D341Med (cell line): Measurements from ENCODE around the gene TTC21B.

Experiments used
- DNase-seq: peaks from one replicate; pipeline ENCODE4 v3.0.0; 2012; ENCODE audit warnings: low spot score

Gene TTC21B

DNA sequence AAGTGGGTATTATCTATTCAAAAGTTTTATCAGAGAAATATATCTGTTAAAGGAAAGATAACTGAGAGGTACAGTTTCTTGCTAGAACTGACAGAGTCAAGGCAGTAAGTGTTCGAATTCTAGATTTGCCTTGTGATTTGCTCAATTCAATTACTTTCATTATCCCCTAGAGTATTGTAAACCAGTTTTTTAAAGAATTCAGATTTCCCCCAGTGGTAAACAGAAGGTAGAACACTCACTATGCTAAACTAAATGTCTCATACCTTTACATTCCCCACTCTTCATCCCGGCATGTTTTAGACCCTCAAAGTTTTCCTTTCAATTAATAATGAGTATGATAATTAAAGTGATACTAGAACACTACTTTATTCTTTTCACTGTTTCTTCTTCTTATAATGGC is 28.6 kb downstream of the TTC21B start:
- no peak for DNase-seq

GRCh38 chr2:165920748-165921147 is 32.8 kb downstream of the TTC21B start:
- DNase-seq, result no peak

DNA sequence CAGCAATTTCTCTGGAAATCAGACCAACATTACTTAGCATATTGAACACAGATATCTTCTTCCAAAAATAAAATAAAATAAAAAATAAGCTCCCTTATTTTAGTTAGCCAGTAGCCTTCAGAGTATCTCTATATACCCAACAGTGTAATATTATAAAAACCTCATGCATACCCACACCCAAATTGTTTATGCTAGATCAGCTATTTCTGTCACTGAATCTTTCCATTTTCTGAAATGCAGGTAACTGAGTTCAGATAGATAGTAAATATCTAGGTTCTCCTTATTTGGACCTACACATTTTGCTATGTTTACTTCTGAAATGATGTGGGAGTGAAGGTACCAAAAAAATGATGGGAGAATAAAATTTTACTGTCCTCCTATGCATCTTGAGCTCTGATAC is 39.9 kb downstream of the TTC21B start:
- DNase-seq, result no peak

GRCh38 chr2:165911981-165912380 is 41.6 kb downstream of the TTC21B start:
- DNase-seq, result no peak

DNA sequence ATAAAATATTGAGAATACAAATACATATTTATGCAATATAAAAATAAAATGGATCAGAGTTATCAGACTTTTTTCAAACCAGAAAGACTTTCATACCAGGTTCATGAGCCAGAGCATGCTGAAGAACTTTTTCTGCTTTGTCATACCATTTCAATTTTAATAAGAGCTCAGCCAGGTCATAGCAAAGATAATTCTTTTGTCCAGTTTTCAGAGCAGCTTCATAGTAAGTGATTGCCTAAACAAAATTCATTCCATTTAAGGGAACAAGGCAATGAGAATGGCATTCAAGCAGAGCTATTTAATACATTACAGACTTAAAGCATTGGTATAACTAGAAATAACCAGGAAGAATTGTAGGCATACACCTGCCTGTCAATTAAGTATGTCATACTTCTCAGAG is 42.3 kb downstream of the TTC21B start:
- DNase-seq, result no peak

- DNase-seq, result no peak
These were observed 44.1 kb downstream of the TTC21B start for GRCh38 chr2:165909466-165909865.

DNA sequence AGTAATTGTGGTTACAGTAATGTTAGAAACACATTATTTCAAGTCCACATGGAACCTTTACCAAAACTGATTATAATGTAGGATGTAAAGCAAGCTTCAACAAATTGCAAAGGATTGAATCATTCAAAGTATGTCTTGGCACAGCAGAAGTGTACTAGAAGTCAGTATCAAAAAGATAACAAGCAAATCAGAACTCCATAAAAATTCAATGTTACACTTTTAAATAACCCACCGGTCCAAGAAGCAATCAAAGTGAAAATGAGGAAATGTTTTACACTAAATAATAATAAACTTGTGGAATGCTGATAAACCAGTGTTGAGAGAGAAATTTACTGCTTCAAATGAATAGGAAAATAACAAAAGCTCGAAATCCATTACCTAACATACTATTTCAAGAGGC is 47.7 kb downstream of the TTC21B start:
- no peak for DNase-seq

DNA sequence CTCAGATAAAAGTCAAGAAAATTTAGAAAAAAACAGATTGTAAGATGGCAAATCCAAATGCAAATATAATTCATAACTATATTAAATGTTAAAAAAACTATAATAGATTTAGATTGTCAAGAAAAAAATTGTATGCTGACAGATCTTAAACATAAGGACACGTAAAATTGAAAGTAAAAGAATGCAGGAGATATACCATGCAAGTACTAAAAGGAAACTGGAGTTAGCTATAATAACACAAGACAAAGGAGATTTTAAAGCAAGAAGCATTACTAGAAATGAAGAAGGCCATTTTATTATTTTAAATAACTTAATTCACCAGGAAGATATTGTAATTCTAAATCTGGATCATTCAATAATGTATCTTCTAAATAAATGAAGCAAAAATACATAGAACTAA is 48.3 kb downstream of the TTC21B start:
- DNase-seq, result no peak

- DNase-seq, result no peak
These were observed 49.1 kb downstream of the TTC21B start for GRCh38 chr2:165904432-165904831.

- DNase-seq, result no peak
These were observed 50.2 kb downstream of the TTC21B start for GRCh38 chr2:165903406-165903805.

DNA sequence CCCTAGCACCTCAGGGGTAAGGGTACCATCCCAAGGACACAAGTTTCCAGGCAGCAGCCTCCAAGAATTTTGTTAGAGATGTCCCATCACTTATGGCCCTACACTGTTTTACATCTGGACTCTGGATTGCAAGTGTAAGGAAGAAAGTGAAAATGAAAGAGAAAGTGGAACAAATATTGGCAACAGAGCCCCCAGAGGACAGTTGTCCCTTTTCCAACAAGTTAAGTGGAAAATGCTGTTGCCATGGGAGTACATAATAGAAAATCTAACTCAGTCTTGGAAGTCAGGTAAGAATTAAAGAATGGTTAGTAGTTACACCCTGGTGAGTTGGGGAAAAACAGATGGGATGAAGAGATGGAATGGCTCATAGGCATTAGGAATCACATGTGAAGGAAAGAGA is 50.6 kb downstream of the TTC21B start:
- DNase-seq, result no peak

DNA sequence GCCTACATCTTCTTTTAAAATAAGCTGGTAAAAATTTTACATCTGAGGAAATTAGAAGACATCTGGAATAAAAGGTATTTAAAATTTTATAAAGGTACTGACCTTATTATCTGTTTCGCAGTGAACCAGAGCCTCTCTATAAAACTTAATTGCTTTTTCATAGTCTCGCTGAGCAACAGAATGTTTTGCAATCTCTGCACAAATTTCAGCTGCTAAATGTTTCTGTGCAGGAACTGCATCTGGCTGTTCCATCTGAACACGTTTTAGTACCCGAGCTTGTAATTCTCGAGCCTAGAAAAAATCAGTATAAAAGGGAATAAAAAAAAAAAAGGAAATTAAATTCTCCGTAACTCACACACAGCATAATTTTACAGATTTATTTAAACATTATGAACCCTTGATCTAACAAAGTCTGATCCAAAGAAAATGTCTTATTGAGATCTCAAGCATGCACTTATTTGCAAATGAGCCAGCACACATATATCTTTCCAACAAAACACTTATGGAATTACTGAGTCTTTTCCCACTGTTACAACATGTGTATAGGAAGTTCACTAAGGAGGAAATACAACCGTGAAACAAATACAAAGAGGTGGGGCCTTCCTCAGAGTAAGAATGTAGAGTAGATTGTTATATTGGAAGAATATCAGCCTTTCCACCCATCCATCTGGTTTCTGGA is 51.8 kb downstream of the TTC21B start:
- no peak for DNase-seq

DNA sequence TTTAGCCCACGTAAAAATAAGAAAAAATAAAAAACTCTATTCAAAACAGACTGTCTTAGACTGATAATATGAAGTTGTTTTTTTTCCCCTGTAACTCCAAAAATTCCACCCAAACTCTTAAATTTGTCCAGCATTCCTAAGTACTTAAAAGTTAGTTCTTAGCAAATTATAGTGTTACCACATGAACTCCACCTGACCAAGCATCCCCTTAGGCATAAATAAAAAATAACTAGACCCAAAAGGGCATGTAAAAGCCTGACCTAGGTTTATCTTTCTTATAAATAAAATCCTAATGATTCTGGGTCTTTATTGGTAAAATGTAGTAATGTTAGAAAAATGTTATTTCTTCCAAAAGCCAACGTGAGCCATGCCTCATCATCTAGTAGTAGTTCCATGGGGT is 54.3 kb downstream of the TTC21B start:
- no peak for DNase-seq

GRCh38 chr2:165898381-165898780 is 55.2 kb downstream of the TTC21B start:
- DNase-seq, result no peak

GRCh38 chr2:165897726-165898125 is 55.9 kb downstream of the TTC21B start:
- no peak for DNase-seq

DNA sequence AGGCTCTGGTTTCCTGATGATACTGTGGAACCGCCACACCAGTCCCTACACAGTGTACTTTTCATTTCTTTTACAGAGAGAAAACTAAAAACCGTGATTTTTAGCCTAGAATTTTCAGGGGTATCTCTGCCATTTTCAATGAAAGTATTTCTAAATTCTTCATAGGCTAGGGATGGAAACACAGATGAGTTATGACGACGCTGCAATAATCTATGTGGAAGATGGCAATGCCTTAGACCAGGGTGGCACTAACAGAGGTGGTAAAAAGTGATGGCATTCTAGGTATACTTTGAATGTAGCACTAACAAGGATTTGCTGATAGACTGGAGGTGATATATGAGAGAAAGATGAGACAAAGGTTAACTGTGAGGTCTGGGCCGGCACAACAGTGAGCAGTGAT is 56.5 kb downstream of the TTC21B start:
- DNase-seq, result no peak

DNA sequence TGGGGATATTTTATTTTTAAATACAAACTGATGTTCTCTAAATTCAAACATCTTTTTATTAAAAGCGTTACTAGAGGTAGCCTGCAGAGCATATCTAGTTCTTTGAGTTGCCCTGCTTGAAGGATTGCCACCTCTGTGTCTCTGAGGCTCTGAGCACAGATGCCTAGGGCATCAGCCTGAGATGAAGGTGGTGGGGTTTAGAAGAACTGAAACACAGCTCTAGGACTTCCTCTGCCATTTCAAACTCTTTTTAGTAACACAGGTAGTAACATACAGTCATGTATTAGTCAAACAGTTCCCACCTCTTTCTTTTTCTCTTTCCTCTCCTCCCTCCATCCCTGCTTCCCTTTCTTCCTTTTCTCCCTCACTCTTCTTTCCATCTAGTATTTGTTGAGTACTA is 57.6 kb downstream of the TTC21B start:
- no peak for DNase-seq

- no peak for DNase-seq
These were observed 60.0 kb downstream of the TTC21B start for GRCh38 chr2:165893556-165893955.

DNA sequence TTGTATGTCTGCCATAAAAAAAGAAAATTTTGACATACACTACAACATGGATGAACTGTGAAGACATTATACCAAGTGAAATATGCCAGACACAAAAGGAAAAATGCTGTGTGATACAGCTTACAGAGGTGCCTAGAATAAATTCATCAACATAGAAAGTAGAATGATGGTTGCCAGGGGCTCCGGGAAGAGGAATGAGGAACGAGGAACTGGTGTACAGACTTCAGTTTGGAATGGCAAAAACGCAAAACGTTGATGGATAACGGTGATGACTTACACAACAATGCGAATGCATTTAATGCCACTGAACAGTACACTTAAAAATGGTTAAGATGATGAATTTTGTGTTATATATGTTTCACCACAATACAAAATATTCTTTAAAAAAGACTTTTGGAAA is 61.0 kb downstream of the TTC21B start:
- DNase-seq, result no peak

DNA sequence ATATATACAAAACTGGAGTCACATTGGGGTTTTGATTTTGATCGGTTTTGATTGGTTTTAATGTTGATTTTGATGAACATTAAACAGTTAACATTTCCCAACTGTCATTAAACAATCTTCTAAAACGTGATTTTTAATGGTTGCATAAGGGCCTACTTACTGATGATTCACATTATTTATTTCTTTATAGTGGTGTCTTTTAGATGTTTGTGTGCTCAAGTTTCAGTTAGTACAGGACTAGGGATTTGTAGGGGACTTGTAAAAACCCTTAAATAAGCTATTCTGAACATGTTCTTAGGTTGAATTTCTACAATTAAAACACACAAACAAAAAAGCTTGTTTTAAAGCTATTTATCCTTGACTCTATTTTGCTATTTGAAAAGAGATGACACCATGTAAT is 61.6 kb downstream of the TTC21B start:
- DNase-seq, result no peak

DNA sequence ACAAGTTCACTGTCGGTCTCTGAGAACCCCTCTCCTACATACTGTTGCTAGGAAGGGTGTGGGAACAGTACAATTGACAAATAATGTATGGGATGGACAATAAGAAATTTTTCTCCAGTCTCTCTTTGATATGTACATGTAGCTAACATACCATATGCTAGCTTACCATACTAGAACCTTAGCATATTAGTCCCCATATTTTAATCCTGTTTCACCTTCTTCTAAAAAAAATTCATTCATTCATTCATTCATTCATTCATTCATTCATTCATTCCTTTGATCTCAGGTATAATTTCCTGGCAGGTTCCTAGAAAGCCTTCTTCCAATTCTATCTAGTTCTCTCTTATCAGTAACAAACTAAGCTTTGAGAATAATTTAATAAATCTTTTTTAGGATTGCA is 62.2 kb downstream of the TTC21B start:
- DNase-seq, result no peak

- no peak for DNase-seq
These were observed 63.8 kb downstream of the TTC21B start for GRCh38 chr2:165889798-165890197.

DNA sequence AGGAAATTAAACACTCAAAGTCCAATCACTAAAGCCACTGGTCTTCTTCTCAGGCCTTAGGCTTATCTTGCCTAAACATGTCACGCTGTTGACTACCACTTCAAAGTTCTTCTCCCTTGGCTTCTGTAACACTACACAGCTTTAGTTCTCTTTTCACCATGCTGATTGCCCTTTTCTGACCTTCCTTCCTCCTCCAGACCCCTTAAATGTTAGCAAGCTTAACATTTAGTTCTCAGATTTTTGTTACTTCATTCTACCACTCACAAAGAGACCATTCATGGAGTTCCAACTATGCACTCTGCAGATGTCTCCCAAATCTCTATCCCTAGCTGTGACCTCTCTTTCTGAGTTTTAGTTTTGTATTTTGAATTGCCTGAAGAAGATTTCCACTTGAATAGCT is 64.4 kb downstream of the TTC21B start:
- no peak for DNase-seq

GRCh38 chr2:165888171-165888570 is 65.4 kb downstream of the TTC21B start:
- no peak for DNase-seq
